Measurements from ENCODE around the gene RIMS3. TPM values are rescaled to one million over a fixed set of nuclear protein-coding genes. Genes with fewer than 3 reads are reported as not detected.

The RIMS3 gene
- polyA plus RNA-seq, 1 experiment: 0.33 TPM

- H3K4me3 ChIP-seq (ENCODE audit: low read depth, low read length): no peak overlapping the region
- ChIA-PET CTCF (interaction anchor here (0.7 kb wide), 1 partner anchor 37 kb away, joined by 3 read pairs; no protein-coding TSS in a partner anchor), POLR2A (no interaction called here)
- TF ChIP-seq CTCF (IDR thresholded peaks at IDR 0.05; ENCODE audit: low read depth, low read length): no peak
- H3K9me3 ChIP-seq (ENCODE audit: control insufficient read depth, insufficient read depth, low read length): no peaks in the 10 kb centered on the region
- DNase-seq (ENCODE audit: low read depth, low spot score): no peak
- H3K27me3 ChIP-seq (ENCODE audit: control insufficient read depth, insufficient read depth, low read length): peaks cover 31% of the 10 kb centered on the region
- H3K27ac ChIP-seq (ENCODE audit: low read depth, low read length): no peak overlapping the region
These were observed 14.2 kb downstream of the RIMS3 start for GRCh38 chr1:40651138-40651857.

GRCh38 chr1:40650075-40650474, 15.4 kb downstream of the RIMS3 start:
- no peak overlapping the region for H3K4me3 ChIP-seq (ENCODE audit: low read depth, low read length)
- ChIA-PET CTCF (interaction anchor here (0.6 kb wide), 1 partner anchor 300 kb away, joined by 4 read pairs; no protein-coding TSS in a partner anchor), POLR2A (no interaction called here)
- H3K27ac ChIP-seq (ENCODE audit: low read depth, low read length): no peak overlapping the region
- no peaks in the 10 kb centered on the region for H3K9me3 ChIP-seq (ENCODE audit: control insufficient read depth, insufficient read depth, low read length)
- TF ChIP-seq CTCF (IDR thresholded peaks at IDR 0.05; ENCODE audit: low read depth, low read length): peak; percentile 30
- H3K27me3 ChIP-seq (ENCODE audit: control insufficient read depth, insufficient read depth, low read length): peaks cover 27% of the 10 kb centered on the region
- no peak for DNase-seq (ENCODE audit: low read depth, low spot score)

GRCh38 chr1:40649592-40649930, 15.9 kb downstream of the RIMS3 start:
- POLR2A ChIA-PET: no interaction called here
- no peak for DNase-seq (ENCODE audit: low read depth, low spot score)
- CTCF ChIA-PET: no interaction called here
- no peak for TF ChIP-seq CTCF (IDR thresholded peaks at IDR 0.05; ENCODE audit: low read depth, low read length)
- Histone ChIP-seq H3K27me3 (ENCODE audit: control insufficient read depth, insufficient read depth, low read length) (peaks cover 22% of the 10 kb centered on the region), H3K4me3 (ENCODE audit: low read depth, low read length) (no peak overlapping the region), H3K9me3 (ENCODE audit: control insufficient read depth, insufficient read depth, low read length) (no peaks in the 10 kb centered on the region), H3K27ac (ENCODE audit: low read depth, low read length) (no peak overlapping the region)

- Histone ChIP-seq H3K4me3 (ENCODE audit: low read depth, low read length) (no peak overlapping the region), H3K27me3 (ENCODE audit: control insufficient read depth, insufficient read depth, low read length) (peaks cover 18% of the 10 kb centered on the region), H3K9me3 (ENCODE audit: control insufficient read depth, insufficient read depth, low read length) (no peaks in the 10 kb centered on the region), H3K27ac (ENCODE audit: low read depth, low read length) (no peak overlapping the region)
- ChIA-PET POLR2A (no interaction called here), CTCF (no interaction called here)
- no peak for DNase-seq (ENCODE audit: low read depth, low spot score)
- TF ChIP-seq CTCF (IDR thresholded peaks at IDR 0.05; ENCODE audit: low read depth, low read length): no peak
These were observed 16.4 kb downstream of the RIMS3 start for GRCh38 chr1:40648928-40649591.

GRCh38 chr1:40648200-40648599, 17.3 kb downstream of the RIMS3 start:
- DNase-seq (ENCODE audit: low read depth, low spot score): no peak
- CTCF ChIA-PET: no interaction called here
- no peak for TF ChIP-seq CTCF (IDR thresholded peaks at IDR 0.05; ENCODE audit: low read depth, low read length)
- Histone ChIP-seq H3K4me3 (ENCODE audit: low read depth, low read length) (no peak overlapping the region), H3K9me3 (ENCODE audit: control insufficient read depth, insufficient read depth, low read length) (no peaks in the 10 kb centered on the region), H3K27me3 (ENCODE audit: control insufficient read depth, insufficient read depth, low read length) (peaks cover 11% of the 10 kb centered on the region), H3K27ac (ENCODE audit: low read depth, low read length) (no peak overlapping the region)
- POLR2A ChIA-PET: no interaction called here

All from AG04450 (cell line).